Activated CD8-positive, alpha-beta T cell treated with anti-CD3 and anti-CD28 coated beads, Interleukin-2, amount 10 ng/mL, durations not matched to agents 7 days and 5 days (primary cell): Measurements from ENCODE around the gene MBNL1. TPM values are rescaled to one million over a fixed set of nuclear protein-coding genes. Genes with fewer than 3 reads are reported as not detected.

Source experiments
- ATAC-seq: fragments of 150-1000 bp; cut with Tn5 transposase; one replicate; pipeline ENCODE4 v1.10.0; 2021; ENCODE audit warnings: moderate library complexity
- CTCF ChIA-PET: fragments of 350-600 bp; sonication (Branson Sonifier 250); formaldehyde crosslinking; loops from one replicate; lab custom pipeline; 2021; ENCODE audit warnings: antibody characterized with exemption; lab: Charles Lee
- POLR2A ChIA-PET: fragments of 350-600 bp; sonication (Branson Sonifier 250); formaldehyde crosslinking; loops from one replicate; lab custom pipeline; 2021; ENCODE audit warnings: antibody characterized with exemption; lab: Charles Lee
- DNase-seq: peaks from one replicate; pipeline ENCODE4 v3.0.0-alpha.2; 2020
- H3K27ac Mint-ChIP-seq: one replicate; pipeline ENCODE4 v1.8.0; 2021; ENCODE audit warnings: mild to moderate bottlenecking, mixed read lengths
- H3K27me3 Mint-ChIP-seq: one replicate; pipeline ENCODE4 v1.8.0; 2021; ENCODE audit warnings: low read depth, mixed read lengths
- H3K36me3 Mint-ChIP-seq: one replicate; pipeline ENCODE4 v1.8.0; 2021; ENCODE audit warnings: low read depth, mixed read lengths
- H3K4me1 Mint-ChIP-seq: one replicate; pipeline ENCODE4 v1.8.0; 2021; ENCODE audit warnings: low read depth, mixed read lengths
- H3K4me3 Mint-ChIP-seq: one replicate; pipeline ENCODE4 v1.8.0; 2021; ENCODE audit warnings: mild to moderate bottlenecking, mixed read lengths
- H3K9me3 Mint-ChIP-seq: one replicate; pipeline ENCODE4 v1.8.0; 2022; ENCODE audit warnings: mixed read lengths; ENCODE audit not compliant: insufficient read depth
- total RNA-seq, 2 experiments: library from RNA; stranded (reverse); gene quantifications; one replicate each; pipeline ENCODE4 v1.2.3, GENCODE V29; 2021

MBNL1 gene, protein sequence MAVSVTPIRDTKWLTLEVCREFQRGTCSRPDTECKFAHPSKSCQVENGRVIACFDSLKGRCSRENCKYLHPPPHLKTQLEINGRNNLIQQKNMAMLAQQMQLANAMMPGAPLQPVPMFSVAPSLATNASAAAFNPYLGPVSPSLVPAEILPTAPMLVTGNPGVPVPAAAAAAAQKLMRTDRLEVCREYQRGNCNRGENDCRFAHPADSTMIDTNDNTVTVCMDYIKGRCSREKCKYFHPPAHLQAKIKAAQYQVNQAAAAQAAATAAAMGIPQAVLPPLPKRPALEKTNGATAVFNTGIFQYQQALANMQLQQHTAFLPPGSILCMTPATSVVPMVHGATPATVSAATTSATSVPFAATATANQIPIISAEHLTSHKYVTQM
- total RNA-seq = 100 to 1,000 TPM; 469 to 504 TPM

DNA sequence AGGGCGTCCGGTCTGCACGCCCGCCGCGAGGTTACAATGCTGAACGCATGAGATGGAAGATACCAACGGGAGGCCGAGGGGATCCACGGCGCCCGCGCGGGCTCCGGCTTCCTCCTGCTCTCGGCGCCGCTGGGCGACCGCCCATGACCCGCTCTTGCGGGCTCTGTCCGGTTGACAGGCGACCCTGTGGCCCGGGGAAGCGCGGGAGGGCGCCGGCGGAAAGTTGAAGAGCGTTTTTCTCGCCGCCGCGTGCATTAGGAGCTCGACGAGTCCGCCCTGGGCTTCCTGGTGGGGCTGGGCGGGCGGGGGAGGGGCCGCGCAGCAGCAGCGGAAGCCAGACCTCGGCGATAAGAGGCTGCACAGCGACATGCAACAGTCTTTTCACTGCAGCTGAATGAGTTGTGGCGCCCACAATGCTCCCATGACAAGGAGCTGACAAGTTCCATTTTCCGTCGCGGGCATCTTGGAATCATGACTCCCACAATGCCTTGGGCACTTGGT is at the start of gene MBNL1:
Gene MBNL1 (plus strand): TSS at position 375 of the 501 bp plus-strand sequence. CDS start 31,265 bp downstream, outside the sequence.
- peaks cover 50% of the 10 kb centered on the region for H3K4me1 Mint-ChIP-seq
- peak; percentile 74 for ATAC-seq
- CTCF ChIA-PET = interaction anchor here (0.9 to 3.1 kb wide), 9 partner anchors 10 to 197 kb away, joined by 3 to 17 read pairs (median 4); no protein-coding TSS in a partner anchor

DNA sequence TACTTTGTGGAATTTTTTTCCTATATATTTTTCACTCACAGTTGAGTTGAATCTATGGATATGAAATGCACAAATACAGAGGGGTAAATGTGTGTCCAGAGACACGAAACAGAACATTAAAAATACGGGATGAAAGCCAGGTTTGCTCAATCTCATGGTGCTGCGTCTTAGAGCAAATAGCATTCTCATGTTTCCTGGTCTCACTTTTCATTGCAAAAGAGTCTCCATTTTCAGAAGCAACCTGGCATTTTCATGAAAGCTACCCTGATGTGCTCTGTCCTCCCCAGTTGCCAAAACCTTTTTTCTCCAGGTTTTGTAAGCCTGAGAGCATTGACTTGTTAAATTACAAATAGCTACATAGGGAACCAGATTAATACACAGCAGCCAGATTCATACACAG is 49.5 kb upstream of the MBNL1 start:
- ChIA-PET CTCF (interaction anchor here (0.8 to 3.3 kb wide), 7 partner anchors 10 to 35 kb away, joined by 3 to 11 read pairs (median 5); no protein-coding TSS in a partner anchor), POLR2A (interaction anchor here (0.6 to 2.0 kb wide), 5 partner anchors 9 to 596 kb away, joined by 3 to 9 read pairs (median 3); no protein-coding TSS in a partner anchor)
- Mint-ChIP-seq H3K4me1 (peaks cover 61% of the 10 kb centered on the region), H3K36me3 (peaks cover 3% of the 10 kb centered on the region), H3K27me3 (no peaks in the 10 kb centered on the region), H3K9me3 (no peaks in the 10 kb centered on the region), H3K27ac (no peak overlapping the region), H3K4me3 (no peak overlapping the region)
- DNase-seq (no peak), ATAC-seq (no peak)

More for the DNA sequence above, at the start of gene MBNL1:
- H3K27me3 Mint-ChIP-seq = no peaks in the 10 kb centered on the region
- peak; percentile 94 for DNase-seq
- POLR2A ChIA-PET = interaction anchor here (0.6 to 7.0 kb wide), 26 partner anchors 11 to 1068 kb away, joined by 3 to 211 read pairs (median 5); partner anchors contain the start of gene GPR171
- H3K27ac Mint-ChIP-seq = peak within 1 kb of the TSS; percentile 87
- peaks cover 71% of the 10 kb centered on the region for H3K36me3 Mint-ChIP-seq
- H3K4me3 Mint-ChIP-seq = peak within 1 kb of the TSS; percentile 90
- H3K9me3 Mint-ChIP-seq = no peaks in the 10 kb centered on the region

DNA sequence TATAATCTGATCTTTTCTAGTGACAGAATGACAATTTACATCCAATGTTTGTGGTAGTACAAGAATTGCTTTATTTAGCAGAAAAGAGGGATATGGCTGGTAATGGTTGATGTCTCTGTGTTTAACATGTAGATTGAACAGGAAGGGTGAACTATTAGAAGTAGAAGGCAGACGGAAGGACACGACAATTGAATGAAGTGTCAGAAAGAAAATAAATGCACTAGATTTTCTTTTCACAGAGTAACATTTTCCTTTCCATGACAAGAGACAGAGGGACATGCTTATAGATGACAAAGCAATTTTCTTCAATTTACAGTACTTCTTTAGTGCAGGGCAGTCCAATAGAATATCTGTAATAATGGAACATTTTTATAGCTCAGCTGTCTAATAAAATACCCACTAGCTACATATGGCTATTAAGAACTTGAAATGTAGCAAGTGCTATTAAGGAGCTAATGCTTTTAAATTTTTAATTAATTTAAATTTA is 48.9 kb upstream of the MBNL1 start:
- no peak overlapping the region for H3K4me3 Mint-ChIP-seq
- ChIA-PET CTCF (interaction anchor here (0.8 to 3.3 kb wide), 8 partner anchors 11 to 36 kb away, joined by 3 to 11 read pairs (median 5); no protein-coding TSS in a partner anchor), POLR2A (interaction anchor here (0.6 to 1.5 kb wide), 5 partner anchors 20 to 595 kb away, joined by 3 to 7 read pairs (median 4); no protein-coding TSS in a partner anchor)
- H3K4me1 Mint-ChIP-seq = peaks cover 60% of the 10 kb centered on the region
- DNase-seq = no peak
- no peak overlapping the region for H3K27ac Mint-ChIP-seq
- no peak for ATAC-seq
- H3K9me3 Mint-ChIP-seq = no peaks in the 10 kb centered on the region
- H3K36me3 Mint-ChIP-seq = peaks cover 3% of the 10 kb centered on the region
- no peaks in the 10 kb centered on the region for H3K27me3 Mint-ChIP-seq

DNA sequence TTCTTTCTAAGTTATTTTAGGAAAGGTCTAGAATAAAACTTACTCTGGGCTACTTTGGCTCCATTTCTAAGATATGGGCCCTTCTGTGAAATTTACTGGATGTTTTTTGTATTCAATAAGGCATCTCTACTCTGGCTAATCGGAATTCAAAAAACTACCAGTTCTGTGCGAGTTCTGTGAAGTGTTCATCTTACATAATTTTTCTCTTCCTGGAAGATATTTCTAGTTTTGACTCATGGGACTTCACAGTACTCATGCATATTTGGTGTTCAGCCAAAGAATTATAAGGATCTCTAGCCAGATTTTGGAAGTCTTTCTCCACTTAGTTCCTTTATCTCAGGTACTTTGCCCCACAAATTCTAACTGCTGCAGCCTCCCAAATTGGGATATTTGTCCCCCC is 46.4 kb upstream of the MBNL1 start:
- peak overlapping the region; percentile 62 for H3K27ac Mint-ChIP-seq
- H3K4me3 Mint-ChIP-seq = peak overlapping the region; percentile 51
- no peak for DNase-seq
- H3K4me1 Mint-ChIP-seq = peaks cover 64% of the 10 kb centered on the region
- peaks cover 3% of the 10 kb centered on the region for H3K36me3 Mint-ChIP-seq
- CTCF ChIA-PET = interaction anchor here (1.0 to 1.8 kb wide), 3 partner anchors 11 to 21 kb away, joined by 4 to 9 read pairs (median 4); no protein-coding TSS in a partner anchor
- H3K9me3 Mint-ChIP-seq = no peaks in the 10 kb centered on the region
- no peaks in the 10 kb centered on the region for H3K27me3 Mint-ChIP-seq
- POLR2A ChIA-PET = interaction anchor here (0.7 to 2.2 kb wide), 4 partner anchors 17 to 46 kb away, joined by 3 to 13 read pairs (median 3); partner anchors contain the start of gene MBNL1
- ATAC-seq = no peak

DNA sequence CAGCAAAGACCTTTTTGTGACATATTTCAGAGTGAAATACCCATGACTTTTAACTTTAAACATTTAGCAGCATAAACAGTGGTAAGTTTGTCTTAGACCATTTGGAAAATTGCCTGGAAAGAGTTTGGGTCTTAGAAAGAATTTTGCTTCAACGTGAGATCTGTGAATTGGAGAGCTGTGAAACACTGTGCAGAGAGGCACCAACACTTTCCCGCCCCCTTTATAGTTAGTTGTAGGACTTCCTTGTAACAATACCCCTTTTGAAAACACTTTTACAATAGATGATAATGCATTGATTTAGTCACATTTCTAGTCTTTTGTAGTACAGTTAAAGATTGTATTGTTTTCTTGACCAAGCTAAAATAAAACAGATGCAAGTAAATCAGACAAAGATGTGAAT is 43.5 kb upstream of the MBNL1 start:
- no peak overlapping the region for H3K27ac Mint-ChIP-seq
- ChIA-PET CTCF (interaction anchor here (0.9 to 1.3 kb wide), 3 partner anchors 9 to 22 kb away, joined by 4 to 6 read pairs (median 5); no protein-coding TSS in a partner anchor), POLR2A (interaction anchor here (1.6 kb wide), 1 partner anchor 18 kb away, joined by 8 read pairs; no protein-coding TSS in a partner anchor)
- ATAC-seq (no peak), DNase-seq (no peak)
- H3K4me3 Mint-ChIP-seq = no peak overlapping the region
- no peaks in the 10 kb centered on the region for H3K36me3 Mint-ChIP-seq
- no peaks in the 10 kb centered on the region for H3K27me3 Mint-ChIP-seq
- H3K9me3 Mint-ChIP-seq = no peaks in the 10 kb centered on the region
- peaks cover 47% of the 10 kb centered on the region for H3K4me1 Mint-ChIP-seq

DNA sequence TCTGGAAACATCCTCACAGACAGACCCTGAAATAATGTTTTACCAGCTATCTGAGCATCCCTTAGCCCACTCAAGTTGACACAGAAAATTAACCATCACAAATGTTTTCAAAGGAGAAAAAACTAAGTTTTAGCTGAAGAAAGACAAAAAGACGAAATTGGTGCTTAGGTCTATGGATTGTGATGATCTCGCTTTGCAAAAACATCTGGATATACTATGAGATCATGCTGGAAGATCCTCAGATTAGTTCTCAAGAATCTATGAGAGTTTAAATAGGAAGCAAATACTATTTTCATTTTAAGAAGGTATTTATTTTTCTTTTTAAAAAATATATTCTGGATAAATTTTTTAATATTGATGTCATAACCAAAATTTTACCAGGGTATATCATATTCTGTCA is 42.6 kb upstream of the MBNL1 start:
- Mint-ChIP-seq H3K9me3 (no peaks in the 10 kb centered on the region), H3K4me3 (no peak overlapping the region), H3K27me3 (no peaks in the 10 kb centered on the region), H3K4me1 (peaks cover 52% of the 10 kb centered on the region), H3K36me3 (no peaks in the 10 kb centered on the region), H3K27ac (no peak overlapping the region)
- ChIA-PET CTCF (interaction anchor here (1.3 kb wide), 1 partner anchor 11 kb away, joined by 6 read pairs; no protein-coding TSS in a partner anchor), POLR2A (interaction anchor here (0.6 to 0.8 kb wide), 2 partner anchors 17 to 39 kb away, joined by 3 to 4 read pairs; no protein-coding TSS in a partner anchor)
- ATAC-seq = no peak
- DNase-seq = no peak

DNA sequence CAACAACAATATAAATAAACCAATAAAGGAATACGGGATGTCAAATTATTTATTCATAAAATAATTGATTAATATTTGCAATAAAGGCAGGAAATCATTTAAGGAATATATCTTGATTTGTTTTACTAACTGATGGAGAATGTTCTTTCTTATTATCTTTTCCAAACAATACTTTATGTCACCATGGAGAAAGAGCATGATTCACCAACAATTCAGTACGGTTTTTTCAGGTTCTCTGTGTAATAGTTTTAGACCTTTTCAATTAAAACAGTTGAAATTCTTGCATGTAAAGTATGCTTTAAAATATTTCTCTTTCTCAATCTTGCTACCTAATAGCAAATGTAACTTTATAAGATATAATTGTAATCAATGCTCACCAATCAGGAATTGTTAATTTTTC is 41.7 kb upstream of the MBNL1 start:
- Mint-ChIP-seq H3K9me3 (no peaks in the 10 kb centered on the region), H3K4me3 (no peak overlapping the region), H3K27me3 (no peaks in the 10 kb centered on the region), H3K36me3 (no peaks in the 10 kb centered on the region), H3K27ac (no peak overlapping the region), H3K4me1 (peaks cover 50% of the 10 kb centered on the region)
- ChIA-PET CTCF (no interaction called here), POLR2A (no interaction called here)
- DNase-seq (no peak), ATAC-seq (no peak)

DNA sequence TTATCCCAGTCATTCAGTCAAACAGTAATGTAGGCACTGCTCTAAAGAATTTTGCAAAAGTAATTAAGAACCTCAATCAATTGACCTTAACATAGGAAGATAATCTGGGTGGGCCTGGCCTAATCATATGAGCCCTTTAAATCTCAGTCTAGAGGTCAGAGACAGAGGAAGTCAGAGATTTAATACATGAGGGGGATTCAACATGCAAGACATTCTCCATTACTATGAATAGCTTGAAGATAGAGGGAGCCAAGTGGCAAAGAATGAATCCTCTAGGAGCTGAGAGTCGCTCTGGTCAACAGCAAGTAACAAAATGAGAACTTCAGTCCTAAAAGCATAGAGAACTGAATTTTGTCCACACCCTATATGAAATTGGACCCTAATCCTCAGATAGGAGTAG is 39.0 kb upstream of the MBNL1 start:
- POLR2A ChIA-PET = no interaction called here
- Mint-ChIP-seq H3K36me3 (no peaks in the 10 kb centered on the region), H3K27ac (no peak overlapping the region), H3K4me1 (peaks cover 49% of the 10 kb centered on the region), H3K27me3 (no peaks in the 10 kb centered on the region), H3K9me3 (no peaks in the 10 kb centered on the region), H3K4me3 (no peak overlapping the region)
- no peak for ATAC-seq
- DNase-seq = no peak
- CTCF ChIA-PET = no interaction called here

DNA sequence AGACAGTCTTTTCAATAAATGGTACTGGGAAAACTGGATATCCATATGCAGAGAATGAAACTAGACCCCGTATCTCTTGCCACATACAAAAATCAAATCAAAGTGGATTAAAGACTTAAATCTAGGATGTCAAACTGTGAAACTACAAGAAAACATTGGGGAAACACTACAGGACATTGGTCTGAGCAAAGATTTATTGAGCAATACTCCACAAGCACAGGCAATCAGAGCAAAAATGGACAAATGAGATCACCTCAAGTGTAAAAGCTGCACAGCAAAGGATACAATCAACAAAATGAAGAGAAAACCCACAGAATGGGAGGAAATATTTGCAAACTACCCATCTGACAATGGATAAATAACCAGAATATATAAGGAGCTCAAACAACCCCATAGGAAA is 38.4 kb upstream of the MBNL1 start:
- H3K27me3 Mint-ChIP-seq = no peaks in the 10 kb centered on the region
- ChIA-PET CTCF (no interaction called here), POLR2A (interaction anchor here (1.6 kb wide), 1 partner anchor 12 kb away, joined by 3 read pairs; no protein-coding TSS in a partner anchor)
- no peak overlapping the region for H3K27ac Mint-ChIP-seq
- H3K4me1 Mint-ChIP-seq = peaks cover 49% of the 10 kb centered on the region
- no peaks in the 10 kb centered on the region for H3K36me3 Mint-ChIP-seq
- no peak for DNase-seq
- no peak for ATAC-seq
- H3K4me3 Mint-ChIP-seq = no peak overlapping the region
- H3K9me3 Mint-ChIP-seq = no peaks in the 10 kb centered on the region

DNA sequence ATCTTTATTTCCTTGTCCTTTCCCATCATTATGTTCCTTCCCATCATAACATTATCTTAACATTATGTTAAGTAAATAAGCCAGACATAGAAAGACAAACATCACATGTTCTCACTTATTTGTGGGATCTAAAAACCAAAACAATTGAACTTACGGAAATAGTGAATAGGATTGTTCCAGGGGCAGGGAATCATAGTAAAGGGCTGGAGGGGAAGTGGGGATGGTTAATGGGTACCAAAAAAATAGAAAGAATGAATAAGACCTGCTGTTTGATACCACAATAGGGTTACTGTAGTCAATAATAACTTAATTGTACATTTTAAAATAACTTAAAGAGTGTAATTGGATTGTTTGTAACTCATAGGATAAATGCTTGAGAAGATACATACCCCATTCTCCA is 36.7 kb upstream of the MBNL1 start:
- Mint-ChIP-seq H3K4me3 (no peak overlapping the region), H3K27me3 (no peaks in the 10 kb centered on the region), H3K9me3 (no peaks in the 10 kb centered on the region), H3K4me1 (peaks cover 58% of the 10 kb centered on the region), H3K36me3 (peaks cover 6% of the 10 kb centered on the region), H3K27ac (no peak overlapping the region)
- POLR2A ChIA-PET = no interaction called here
- DNase-seq (no peak), ATAC-seq (no peak)
- CTCF ChIA-PET = no interaction called here

DNA sequence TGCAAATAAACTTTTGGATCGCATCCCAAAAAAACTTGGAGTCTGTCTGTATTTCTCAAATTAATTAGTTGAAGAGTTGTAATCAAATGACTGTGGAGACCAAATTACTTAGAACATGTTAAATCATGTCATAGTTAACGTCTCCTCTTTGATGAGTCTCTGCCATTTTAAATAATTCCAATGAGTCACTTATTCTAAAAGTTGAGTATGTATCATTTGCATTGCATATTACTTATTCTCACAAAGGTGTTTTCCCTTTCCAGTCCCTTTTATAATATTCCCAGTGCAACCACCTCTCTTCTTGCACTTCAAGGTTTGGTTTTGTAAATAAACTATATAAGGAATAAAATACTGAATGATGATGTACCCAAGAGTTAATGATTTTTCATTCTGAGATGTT is 36.0 kb upstream of the MBNL1 start:
- H3K9me3 Mint-ChIP-seq = peaks cover 3% of the 10 kb centered on the region
- DNase-seq (no peak), ATAC-seq (no peak)
- H3K4me1 Mint-ChIP-seq = peaks cover 63% of the 10 kb centered on the region
- no peaks in the 10 kb centered on the region for H3K27me3 Mint-ChIP-seq
- ChIA-PET CTCF (interaction anchor here (0.8 to 2.2 kb wide), 4 partner anchors 10 to 14 kb away, joined by 3 to 10 read pairs (median 4); no protein-coding TSS in a partner anchor), POLR2A (interaction anchor here (1.2 kb wide), 1 partner anchor 15 kb away, joined by 3 read pairs; no protein-coding TSS in a partner anchor)
- H3K4me3 Mint-ChIP-seq = no peak overlapping the region
- H3K27ac Mint-ChIP-seq = no peak overlapping the region
- H3K36me3 Mint-ChIP-seq = peaks cover 11% of the 10 kb centered on the region
